Vagina (tissue), 2 donors: ENCODE results near the gene SV2B.

Source experiments
- CTCF ChIP-seq, 3 experiments: fragments of 450-650 bp in 2 of 3; fragments of 200-600 bp in 1 of 3; sonication (generic) in 1 of 3; IDR thresholded peaks; one replicate each; pipeline ENCODE4 v1.5.1; 2017 to 2019; ENCODE audit warnings: antibody characterized with exemption in 3 of 3, mild to moderate bottlenecking in 2 of 3, moderate library complexity in 2 of 3
- POLR2AphosphoS5 ChIP-seq, 2 donors: sonication (generic); formaldehyde crosslinking; IDR thresholded peaks; one replicate each; pipeline ENCODE4 v1.9.0; 2017; ENCODE audit warnings: antibody characterized with exemption in 2 of 2, mild to moderate bottlenecking in 2 of 2, low read depth in 1 of 2; ENCODE audit not compliant: insufficient read depth in 1 of 2

- TF ChIP-seq POLR2AphosphoS5 (IDR thresholded peaks at IDR 0.05; ENCODE audit: insufficient read depth in 1 of 2, low read depth in 1 of 2) (no peak), CTCF (IDR thresholded peaks at IDR 0.05) (no peak)
These were observed 1.6 kb upstream of the SV2B start for GRCh38 chr15:91098451-91098850.
